ENCODE results near the gene GET4.

GET4 gene

DNA sequence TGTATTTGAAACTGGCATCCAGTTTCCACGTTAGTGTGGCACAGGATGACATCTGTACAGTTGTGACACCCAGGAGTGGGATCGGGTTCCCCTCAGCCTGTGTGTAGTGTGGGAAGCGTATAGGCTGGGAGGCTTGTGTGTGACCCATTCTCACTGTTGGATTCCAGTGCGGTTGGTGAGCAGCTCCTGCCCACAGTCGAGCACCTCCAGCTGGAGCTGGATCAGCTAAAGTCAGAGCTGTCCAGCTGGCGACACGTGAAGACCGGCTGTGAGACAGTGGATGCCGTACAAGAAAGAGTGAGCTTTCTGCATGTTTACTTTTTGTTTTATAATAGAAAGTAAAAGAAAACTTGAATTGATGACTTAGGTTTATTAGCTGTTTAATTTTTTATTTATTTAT, 18.7 kb upstream of the GET4 start:
- H3K4me2 ChIP-seq (ENCODE audit: low read length) = no peak overlapping the region
- H3K36me3 ChIP-seq (ENCODE audit: insufficient read depth, low read length) = peaks cover 83% of the 10 kb centered on the region
- H4K20me1 ChIP-seq (ENCODE audit: insufficient read depth, low read length) = no peaks in the 10 kb centered on the region
- no peak for TF ChIP-seq EZH2 (IDR thresholded peaks at IDR 0.05; ENCODE audit: borderline replicate concordance, low read length)
- TF ChIP-seq, protein P1, sequence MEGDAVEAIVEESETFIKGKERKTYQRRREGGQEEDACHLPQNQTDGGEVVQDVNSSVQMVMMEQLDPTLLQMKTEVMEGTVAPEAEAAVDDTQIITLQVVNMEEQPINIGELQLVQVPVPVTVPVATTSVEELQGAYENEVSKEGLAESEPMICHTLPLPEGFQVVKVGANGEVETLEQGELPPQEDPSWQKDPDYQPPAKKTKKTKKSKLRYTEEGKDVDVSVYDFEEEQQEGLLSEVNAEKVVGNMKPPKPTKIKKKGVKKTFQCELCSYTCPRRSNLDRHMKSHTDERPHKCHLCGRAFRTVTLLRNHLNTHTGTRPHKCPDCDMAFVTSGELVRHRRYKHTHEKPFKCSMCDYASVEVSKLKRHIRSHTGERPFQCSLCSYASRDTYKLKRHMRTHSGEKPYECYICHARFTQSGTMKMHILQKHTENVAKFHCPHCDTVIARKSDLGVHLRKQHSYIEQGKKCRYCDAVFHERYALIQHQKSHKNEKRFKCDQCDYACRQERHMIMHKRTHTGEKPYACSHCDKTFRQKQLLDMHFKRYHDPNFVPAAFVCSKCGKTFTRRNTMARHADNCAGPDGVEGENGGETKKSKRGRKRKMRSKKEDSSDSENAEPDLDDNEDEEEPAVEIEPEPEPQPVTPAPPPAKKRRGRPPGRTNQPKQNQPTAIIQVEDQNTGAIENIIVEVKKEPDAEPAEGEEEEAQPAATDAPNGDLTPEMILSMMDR (IDR thresholded peaks at IDR 0.05; ENCODE audit: low read length) = no peak
- no peaks in the 10 kb centered on the region for H3F3A ChIP-seq (ENCODE audit: insufficient read depth, low read length)
- H3K27ac ChIP-seq (ENCODE audit: low read depth, low read length, poor library complexity, severe bottlenecking) = no peak overlapping the region
- H3K4me3 ChIP-seq (ENCODE audit: low read depth, low read length, poor library complexity, severe bottlenecking) = no peak overlapping the region
- no peak overlapping the region for H2AFZ ChIP-seq (ENCODE audit: low read length)
- H3K79me2 ChIP-seq (ENCODE audit: insufficient read depth, low read length) = no peaks in the 10 kb centered on the region
- no peaks in the 10 kb centered on the region for H3K9me2 ChIP-seq (ENCODE audit: low read depth, low read length)
- no peaks in the 10 kb centered on the region for H3K4me1 ChIP-seq (ENCODE audit: insufficient read depth, low read length, severe bottlenecking)
- no peaks in the 10 kb centered on the region for H3K27me3 ChIP-seq (ENCODE audit: insufficient read depth, low read length)
- no peaks in the 10 kb centered on the region for H3K9me3 ChIP-seq (ENCODE audit: low read length)
- H3K9ac ChIP-seq (ENCODE audit: low read length) = no peak overlapping the region

DNA sequence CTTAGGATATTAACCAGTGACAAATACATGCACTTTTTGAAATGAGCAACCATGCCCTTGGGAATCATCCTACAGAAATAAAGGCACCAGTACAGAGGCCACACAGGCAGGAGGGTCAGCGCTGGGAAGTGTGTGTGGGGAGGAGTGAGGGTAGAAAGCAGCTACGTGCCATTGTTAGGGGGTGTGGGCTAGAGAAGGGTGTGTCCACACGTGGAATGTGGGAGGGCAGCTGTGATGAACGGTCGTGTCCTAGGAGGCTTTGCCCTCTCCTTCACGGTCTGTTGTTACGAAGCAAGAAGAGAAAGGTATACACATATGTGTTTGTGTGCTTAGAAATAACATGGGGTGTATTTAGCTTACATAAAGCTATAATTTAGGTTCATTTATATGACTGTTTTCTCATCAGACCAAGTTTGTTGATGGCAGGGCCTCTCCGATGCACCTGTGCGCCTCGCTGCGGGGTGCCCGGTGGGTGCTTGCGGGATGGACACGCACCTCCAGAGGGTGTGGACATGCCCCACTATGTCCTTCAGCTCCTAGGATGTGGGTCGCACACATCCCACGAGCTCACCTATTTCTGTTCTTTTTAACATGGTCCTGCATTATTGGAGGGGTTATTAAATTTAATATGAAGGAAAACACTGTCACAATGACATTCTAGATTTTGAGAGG, 16.9 kb upstream of the GET4 start:
- TF ChIP-seq, protein P1 (IDR thresholded peaks at IDR 0.05; ENCODE audit: low read length) = no peak
- TF ChIP-seq EZH2 (IDR thresholded peaks at IDR 0.05; ENCODE audit: borderline replicate concordance, low read length) = no peak
- no peaks in the 10 kb centered on the region for H3F3A ChIP-seq (ENCODE audit: insufficient read depth, low read length)
- no peaks in the 10 kb centered on the region for H3K9me3 ChIP-seq (ENCODE audit: low read length)
- no peak overlapping the region for H3K4me2 ChIP-seq (ENCODE audit: low read length)
- H3K9ac ChIP-seq (ENCODE audit: low read length) = no peak overlapping the region
- no peak overlapping the region for H2AFZ ChIP-seq (ENCODE audit: low read length)
- no peaks in the 10 kb centered on the region for H3K9me2 ChIP-seq (ENCODE audit: low read depth, low read length)
- no peak overlapping the region for H3K27ac ChIP-seq (ENCODE audit: low read depth, low read length, poor library complexity, severe bottlenecking)
- no peaks in the 10 kb centered on the region for H3K4me1 ChIP-seq (ENCODE audit: insufficient read depth, low read length, severe bottlenecking)
- H3K4me3 ChIP-seq (ENCODE audit: low read depth, low read length, poor library complexity, severe bottlenecking) = no peak overlapping the region
- H3K79me2 ChIP-seq (ENCODE audit: insufficient read depth, low read length) = no peaks in the 10 kb centered on the region
- no peaks in the 10 kb centered on the region for H4K20me1 ChIP-seq (ENCODE audit: insufficient read depth, low read length)
- H3K36me3 ChIP-seq (ENCODE audit: insufficient read depth, low read length) = peaks cover 81% of the 10 kb centered on the region
- no peaks in the 10 kb centered on the region for H3K27me3 ChIP-seq (ENCODE audit: insufficient read depth, low read length)

DNA sequence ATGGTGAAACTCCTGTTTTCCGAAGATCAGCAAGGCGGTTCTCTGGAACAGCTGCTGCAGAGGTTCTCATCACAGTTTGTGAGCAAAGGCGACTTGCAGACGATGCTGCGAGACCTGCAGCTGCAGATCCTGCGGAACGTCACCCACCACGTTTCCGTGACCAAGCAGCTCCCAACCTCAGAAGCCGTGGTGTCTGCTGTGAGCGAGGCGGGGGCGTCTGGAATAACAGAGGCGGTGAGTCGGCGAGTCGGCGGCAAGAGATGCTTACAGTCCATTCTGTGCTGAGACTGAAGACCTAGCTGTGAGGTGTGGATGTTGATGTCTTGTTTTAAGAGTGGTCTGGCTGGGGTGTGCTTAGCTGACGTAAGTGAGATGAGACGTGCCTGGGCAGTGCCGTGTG, 16.2 kb upstream of the GET4 start:
- Histone ChIP-seq H3K79me2 (ENCODE audit: insufficient read depth, low read length) (no peaks in the 10 kb centered on the region), H4K20me1 (ENCODE audit: insufficient read depth, low read length) (no peaks in the 10 kb centered on the region), H3K36me3 (ENCODE audit: insufficient read depth, low read length) (peaks cover 79% of the 10 kb centered on the region)

More for the DNA sequence above, 16.2 kb upstream of the GET4 start:
- Histone ChIP-seq H3K4me3 (ENCODE audit: low read depth, low read length, poor library complexity, severe bottlenecking) (no peak overlapping the region), H3K4me1 (ENCODE audit: insufficient read depth, low read length, severe bottlenecking) (no peaks in the 10 kb centered on the region), H3K9me2 (ENCODE audit: low read depth, low read length) (no peaks in the 10 kb centered on the region), H3K9me3 (ENCODE audit: low read length) (no peaks in the 10 kb centered on the region), H3K4me2 (ENCODE audit: low read length) (no peak overlapping the region), H2AFZ (ENCODE audit: low read length) (no peak overlapping the region), H3K9ac (ENCODE audit: low read length) (no peak overlapping the region), H3K27me3 (ENCODE audit: insufficient read depth, low read length) (no peaks in the 10 kb centered on the region), H3K27ac (ENCODE audit: low read depth, low read length, poor library complexity, severe bottlenecking) (no peak overlapping the region), H3F3A (ENCODE audit: insufficient read depth, low read length) (no peaks in the 10 kb centered on the region)
- TF ChIP-seq, protein P1 (IDR thresholded peaks at IDR 0.05; ENCODE audit: low read length) = no peak
- no peak for TF ChIP-seq EZH2 (IDR thresholded peaks at IDR 0.05; ENCODE audit: borderline replicate concordance, low read length)

All from OCI-LY1 (cell line).